GM12873 (cell line): Measurements from ENCODE around the gene PPP6R3.

Experiments used
- CTCF ChIP-seq: IDR thresholded peaks from 2 replicates; pipeline ENCODE4 v1.5.1; 2012; ENCODE audit warnings: low read depth, mild to moderate bottlenecking, moderate library complexity, low read length, control low read depth; ENCODE audit not compliant: insufficient read depth; ENCODE audit errors: missing control alignments

Gene PPP6R3

DNA sequence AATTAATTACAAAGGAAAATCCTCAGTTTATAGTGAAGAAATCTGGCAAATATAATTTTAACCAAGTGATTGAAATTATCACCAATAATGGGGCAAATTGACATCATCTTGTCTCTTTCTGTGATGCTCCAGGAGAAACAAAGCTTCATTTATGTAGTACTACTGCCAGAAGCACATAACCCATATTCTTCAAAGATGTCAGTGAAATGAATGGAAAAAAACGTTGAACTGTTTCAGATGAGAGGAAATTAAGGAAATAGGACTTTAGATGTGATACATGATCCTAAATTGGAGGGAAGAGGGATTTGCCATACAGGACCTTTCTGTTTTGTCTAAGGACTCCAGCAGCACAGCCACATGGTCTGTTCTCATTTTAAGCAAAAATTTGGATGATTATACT, 57.6 kb downstream of the PPP6R3 start:
- TF ChIP-seq CTCF: no peak

DNA sequence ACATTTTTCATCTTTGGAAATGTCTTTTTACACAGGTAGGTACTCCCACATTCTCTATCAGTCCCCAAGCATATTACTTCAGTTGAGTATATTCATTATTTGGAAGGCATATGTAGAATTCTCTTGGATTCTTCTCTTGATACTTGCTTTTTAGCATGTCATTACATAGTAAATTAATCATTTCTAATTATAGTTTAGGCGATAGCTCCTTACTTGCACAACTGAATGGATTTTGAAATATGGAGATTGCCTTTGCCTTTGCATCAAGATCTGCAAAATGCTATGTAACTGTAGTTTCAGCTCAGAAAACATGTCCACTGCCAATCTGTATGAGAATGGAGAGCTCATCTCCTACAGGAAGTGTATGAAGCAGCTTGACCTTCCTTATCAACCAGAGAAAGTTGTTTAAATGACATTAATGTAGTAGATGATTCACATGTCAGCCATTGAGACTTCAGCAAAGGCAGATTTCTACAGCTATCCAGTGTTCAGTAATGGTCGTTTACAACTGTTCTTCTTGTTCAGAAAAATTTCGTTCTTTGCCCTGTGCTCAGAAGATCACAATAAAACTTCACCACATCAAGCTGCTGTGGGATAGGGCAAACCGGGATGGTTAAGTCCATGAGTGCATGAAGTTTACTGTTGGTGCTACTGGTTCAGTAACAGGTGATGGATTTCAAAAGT, 61.6 kb downstream of the PPP6R3 start:
- no peak for TF ChIP-seq CTCF

DNA sequence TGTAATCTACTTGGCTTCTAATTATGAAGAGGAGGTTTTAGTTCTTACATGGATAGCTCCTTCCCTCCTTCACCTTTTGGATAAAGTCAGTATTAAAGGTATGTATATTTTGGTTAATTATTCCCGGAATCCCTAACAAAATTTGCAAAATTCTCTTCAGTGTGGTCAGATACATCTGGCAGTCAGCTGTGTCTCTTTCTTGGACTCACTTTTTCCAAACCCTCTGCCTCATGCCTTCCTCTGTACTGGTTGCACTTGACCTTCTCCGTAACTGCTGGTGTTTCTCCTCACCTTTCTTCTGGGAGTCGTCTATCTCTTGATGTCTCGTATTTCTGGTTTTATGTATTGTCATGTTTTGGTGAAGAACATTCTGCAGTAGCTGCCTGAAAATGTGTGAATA, 62.5 kb downstream of the PPP6R3 start:
- no peak for TF ChIP-seq CTCF

DNA sequence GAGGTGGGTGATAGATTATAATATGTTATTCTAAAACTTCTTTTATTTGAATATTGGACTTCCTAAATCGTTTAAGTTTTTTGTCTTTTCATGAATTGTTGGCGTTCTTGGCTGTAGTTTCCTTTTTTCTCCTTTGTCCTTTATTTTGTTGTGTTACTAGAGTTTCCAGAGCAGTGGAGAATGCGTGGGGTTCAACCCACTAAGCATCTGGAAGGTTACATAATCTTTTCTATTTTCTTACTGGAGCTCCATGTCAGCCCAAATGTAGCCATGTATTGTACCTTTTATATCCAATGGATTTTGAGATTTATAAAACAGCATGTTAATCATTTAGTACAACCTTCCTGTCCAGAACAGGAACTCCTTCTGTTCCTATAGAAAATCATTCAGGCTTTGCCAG, 63.2 kb downstream of the PPP6R3 start:
- TF ChIP-seq CTCF: no peak

DNA sequence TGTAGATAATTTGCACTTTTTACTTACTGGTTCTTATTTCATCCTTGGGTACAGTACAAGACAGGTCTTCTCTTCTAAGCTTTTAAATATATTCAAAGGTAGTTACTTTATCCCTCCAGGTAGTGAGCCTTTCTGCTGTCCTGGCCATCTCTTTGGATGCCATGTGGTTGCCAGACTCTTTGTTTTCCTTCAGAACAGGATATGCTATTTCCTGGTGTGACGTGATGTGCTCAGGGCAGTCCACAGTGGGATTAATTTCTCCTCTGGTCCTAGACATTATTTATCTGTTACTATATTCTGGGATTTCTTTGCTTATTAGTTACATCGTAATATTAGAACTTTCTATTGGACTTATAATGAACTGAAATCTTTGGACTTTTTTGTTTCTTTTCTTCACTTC, 63.7 kb downstream of the PPP6R3 start:
- no peak for TF ChIP-seq CTCF

- no peak for TF ChIP-seq CTCF
These were observed 64.1 kb downstream of the PPP6R3 start for GRCh38 chr11:68524681-68525080.

DNA sequence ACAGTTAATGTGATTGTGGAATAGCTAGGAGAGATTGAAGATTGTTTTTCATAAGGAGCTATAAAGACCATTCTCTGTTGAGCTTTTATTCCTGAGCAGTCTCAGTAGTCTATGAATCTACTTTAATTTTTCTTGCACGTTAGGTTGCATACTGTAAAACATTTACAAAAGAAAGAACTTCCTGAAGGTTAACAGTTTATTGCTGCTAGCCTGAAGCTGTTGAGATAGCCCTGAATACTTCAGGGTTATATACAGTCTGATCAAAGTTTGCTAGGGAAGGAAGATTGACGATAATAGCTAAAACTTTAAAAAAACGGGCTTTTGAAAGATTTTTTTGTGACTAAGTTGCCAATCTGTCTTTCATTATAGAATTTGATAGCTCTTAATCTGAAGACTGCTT, 64.8 kb downstream of the PPP6R3 start:
- no peak for TF ChIP-seq CTCF
